ENCODE results near the gene GBX1.

- TF ChIP-seq CTCF (IDR thresholded peaks at IDR 0.05) (no peak), POLR2A (IDR thresholded peaks at IDR 0.05) (no peak)
Observed at GRCh38 chr7:151213826-151214225, 46.3 kb upstream of the GBX1 start.

All from adrenal gland (tissue), 5 donors.